Measurements from ENCODE around the gene IMPACT.

The IMPACT gene

GRCh38 chr18:24426398-24427294 is at the start of gene IMPACT:
Gene IMPACT (plus strand): TSS chr18:24426670. CDS start chr18:24426757, 87 bp downstream.
- DNase-seq (ENCODE audit: low spot score) (peak; percentile 47), FAIRE-seq (no peak)

- FAIRE-seq, result no peak
- no peak for DNase-seq (ENCODE audit: low spot score)
Measured at GRCh38 chr18:24378598-24378997, 47.9 kb upstream of the IMPACT start.

- FAIRE-seq (no peak), DNase-seq (ENCODE audit: low spot score) (no peak)
Measured at GRCh38 chr18:24380163-24380747, 46.2 kb upstream of the IMPACT start.

- FAIRE-seq, result no peak
- no peak for DNase-seq (ENCODE audit: low spot score)
Measured at GRCh38 chr18:24381126-24381525, 45.3 kb upstream of the IMPACT start.

GRCh38 chr18:24386681-24387080 is 39.8 kb upstream of the IMPACT start:
- DNase-seq (ENCODE audit: low spot score) (no peak), FAIRE-seq (no peak)

GRCh38 chr18:24388957-24389356 is 37.5 kb upstream of the IMPACT start:
- FAIRE-seq (no peak), DNase-seq (ENCODE audit: low spot score) (no peak)

- no peak for FAIRE-seq
- DNase-seq (ENCODE audit: low spot score), result no peak
Measured at GRCh38 chr18:24395049-24395795, 31.2 kb upstream of the IMPACT start.

- FAIRE-seq (no peak), DNase-seq (ENCODE audit: low spot score) (no peak)
Measured at GRCh38 chr18:24396082-24396633, 30.3 kb upstream of the IMPACT start.

GRCh38 chr18:24397131-24397693 is 29.3 kb upstream of the IMPACT start:
- no peak for DNase-seq (ENCODE audit: low spot score)
- FAIRE-seq, result no peak

GRCh38 chr18:24397694-24398368 is 28.6 kb upstream of the IMPACT start, which contains the start of gene OSBPL1A:
Gene OSBPL1A (minus strand): TSS chr18:24397824. CDS start chr18:24377533, 20,291 bp downstream.
- no peak for FAIRE-seq

GRCh38 chr18:24398540-24398939 is 27.9 kb upstream of the IMPACT start:
- FAIRE-seq (no peak), DNase-seq (ENCODE audit: low spot score) (no peak)

More at GRCh38 chr18:24397694-24398368, 28.6 kb upstream of the IMPACT start, which contains the start of gene OSBPL1A:
- DNase-seq (ENCODE audit: low spot score), result no peak

GRCh38 chr18:24400587-24400986 is 25.9 kb upstream of the IMPACT start:
- FAIRE-seq, result no peak
- DNase-seq (ENCODE audit: low spot score), result no peak

- DNase-seq (ENCODE audit: low spot score), result no peak
- FAIRE-seq, result no peak
Measured at GRCh38 chr18:24402209-24402785, 24.2 kb upstream of the IMPACT start.

GRCh38 chr18:24403076-24403475 is 23.4 kb upstream of the IMPACT start:
- DNase-seq (ENCODE audit: low spot score) (no peak), FAIRE-seq (no peak)

GRCh38 chr18:24404591-24404990 is 21.9 kb upstream of the IMPACT start:
- FAIRE-seq, result no peak
- DNase-seq (ENCODE audit: low spot score), result no peak

- FAIRE-seq, result no peak
Measured at GRCh38 chr18:24408496-24408895, 18.0 kb upstream of the IMPACT start.

GRCh38 chr18:24413148-24413547 is 13.3 kb upstream of the IMPACT start:
- no peak for DNase-seq (ENCODE audit: low spot score)
- FAIRE-seq, result no peak

More at GRCh38 chr18:24408496-24408895, 18.0 kb upstream of the IMPACT start:
- DNase-seq (ENCODE audit: low spot score), result no peak

GRCh38 chr18:24414349-24415003 is 12.0 kb upstream of the IMPACT start:
- no peak for DNase-seq (ENCODE audit: low spot score)
- FAIRE-seq, result no peak

GRCh38 chr18:24417480-24417879 is 9.0 kb upstream of the IMPACT start:
- DNase-seq (ENCODE audit: low spot score), result no peak
- FAIRE-seq, result no peak

- no peak for DNase-seq (ENCODE audit: low spot score)
- no peak for FAIRE-seq
Measured at GRCh38 chr18:24420551-24420950, 5.9 kb upstream of the IMPACT start.

All from RCC 7860 (cell line).